ENCODE data around the gene SOST.
A peak's percentile ranks its signal among the peaks of the same experiment; 100 is the strongest.

Gene SOST

DNA sequence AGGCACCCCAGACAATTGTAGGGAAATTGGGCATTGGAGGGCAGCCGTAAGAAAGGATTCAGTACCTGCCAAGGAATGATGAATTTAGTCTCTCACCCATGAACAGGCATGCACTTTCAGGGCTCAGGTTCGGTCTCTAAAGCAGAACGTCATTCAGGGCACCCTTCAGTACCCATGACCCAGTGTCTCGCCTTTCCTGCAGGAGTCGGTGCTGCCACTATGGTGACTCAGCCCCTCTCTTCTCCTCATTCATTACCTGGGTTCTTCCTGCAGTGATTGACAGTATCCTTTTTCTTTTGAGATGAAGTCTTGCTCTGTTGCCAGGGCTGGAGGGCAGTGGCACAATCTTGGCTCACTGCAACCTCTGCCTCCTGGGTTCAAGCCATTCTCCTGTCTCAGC is 8.4 kb downstream of the SOST start:
- H3K9me3 Mint-ChIP-seq, result no peaks in the 10 kb centered on the region

DNA sequence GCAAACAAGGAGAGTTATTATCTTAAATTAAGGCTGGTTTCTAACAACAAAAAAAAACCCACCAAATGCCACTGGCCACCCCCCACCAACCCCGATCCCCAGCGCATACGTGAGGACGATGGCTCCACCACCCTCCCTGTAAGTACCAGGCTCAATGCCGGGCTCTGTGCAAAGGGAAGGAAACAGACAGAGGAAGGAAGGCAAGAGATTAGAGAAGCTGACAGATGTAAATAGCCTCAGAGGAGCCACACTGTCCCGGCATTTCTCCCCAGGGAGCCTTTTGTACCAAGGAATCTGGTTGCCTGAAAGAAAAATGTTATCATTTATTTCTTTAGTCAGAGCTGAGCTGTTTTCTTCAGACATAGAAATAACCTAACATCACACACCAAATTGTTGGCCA is 13.1 kb downstream of the SOST start:
- H3K4me1 Mint-ChIP-seq, result peaks cover 5% of the 10 kb centered on the region
- H3K27ac Mint-ChIP-seq, result peak overlapping the region in 1 of 3 experiments; percentile 36
- no peaks in the 10 kb centered on the region for H3K9me3 Mint-ChIP-seq
- no peak overlapping the region for H3K4me3 Mint-ChIP-seq
- peaks cover 53% of the 10 kb centered on the region for H3K27me3 Mint-ChIP-seq (ENCODE audit: low read depth)
- H3K36me3 Mint-ChIP-seq (ENCODE audit: low read depth), result no peaks in the 10 kb centered on the region
- TF ChIP-seq, protein P1, sequence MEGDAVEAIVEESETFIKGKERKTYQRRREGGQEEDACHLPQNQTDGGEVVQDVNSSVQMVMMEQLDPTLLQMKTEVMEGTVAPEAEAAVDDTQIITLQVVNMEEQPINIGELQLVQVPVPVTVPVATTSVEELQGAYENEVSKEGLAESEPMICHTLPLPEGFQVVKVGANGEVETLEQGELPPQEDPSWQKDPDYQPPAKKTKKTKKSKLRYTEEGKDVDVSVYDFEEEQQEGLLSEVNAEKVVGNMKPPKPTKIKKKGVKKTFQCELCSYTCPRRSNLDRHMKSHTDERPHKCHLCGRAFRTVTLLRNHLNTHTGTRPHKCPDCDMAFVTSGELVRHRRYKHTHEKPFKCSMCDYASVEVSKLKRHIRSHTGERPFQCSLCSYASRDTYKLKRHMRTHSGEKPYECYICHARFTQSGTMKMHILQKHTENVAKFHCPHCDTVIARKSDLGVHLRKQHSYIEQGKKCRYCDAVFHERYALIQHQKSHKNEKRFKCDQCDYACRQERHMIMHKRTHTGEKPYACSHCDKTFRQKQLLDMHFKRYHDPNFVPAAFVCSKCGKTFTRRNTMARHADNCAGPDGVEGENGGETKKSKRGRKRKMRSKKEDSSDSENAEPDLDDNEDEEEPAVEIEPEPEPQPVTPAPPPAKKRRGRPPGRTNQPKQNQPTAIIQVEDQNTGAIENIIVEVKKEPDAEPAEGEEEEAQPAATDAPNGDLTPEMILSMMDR (IDR thresholded peaks at IDR 0.05; ENCODE audit: unreplicated experiment in 3 of 3), result no peak

More for the DNA sequence above, 8.4 kb downstream of the SOST start:
- Mint-ChIP-seq H3K36me3 (ENCODE audit: low read depth) (peaks cover 3% of the 10 kb centered on the region), H3K27ac (no peak overlapping the region), H3K4me3 (no peak overlapping the region), H3K4me1 (peaks cover 11% of the 10 kb centered on the region), H3K27me3 (ENCODE audit: low read depth) (peaks cover 61% of the 10 kb centered on the region)
- TF ChIP-seq, protein P1 (IDR thresholded peaks at IDR 0.05; ENCODE audit: unreplicated experiment in 3 of 3), result no peak

DNA sequence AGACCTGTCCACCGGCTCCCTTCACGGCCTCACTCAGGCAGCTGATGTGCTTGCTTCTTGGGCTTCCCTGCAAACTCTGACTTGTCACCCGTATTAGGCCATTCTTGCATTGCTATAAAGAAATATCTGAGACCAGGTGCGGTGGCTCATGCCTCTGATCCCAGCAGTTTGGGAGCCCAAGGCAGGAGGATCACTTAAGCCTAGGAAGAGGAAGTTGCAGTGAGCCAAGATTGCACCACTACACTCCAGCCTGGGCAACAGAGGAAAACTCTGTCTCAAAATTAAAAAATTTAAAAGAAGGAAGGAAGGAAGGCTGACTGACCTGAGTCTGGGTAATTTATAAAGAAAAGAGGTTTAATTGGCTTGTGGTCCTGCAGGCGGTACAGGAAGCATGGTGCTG is 17.0 kb downstream of the SOST start:
- Mint-ChIP-seq H3K9me3 (no peaks in the 10 kb centered on the region), H3K4me1 (peaks cover 5% of the 10 kb centered on the region), H3K36me3 (ENCODE audit: low read depth) (no peaks in the 10 kb centered on the region), H3K27me3 (ENCODE audit: low read depth) (peaks cover 42% of the 10 kb centered on the region), H3K27ac (no peak overlapping the region), H3K4me3 (no peak overlapping the region)
- TF ChIP-seq, protein P1 (IDR thresholded peaks at IDR 0.05; ENCODE audit: unreplicated experiment in 3 of 3), result no peak

DNA sequence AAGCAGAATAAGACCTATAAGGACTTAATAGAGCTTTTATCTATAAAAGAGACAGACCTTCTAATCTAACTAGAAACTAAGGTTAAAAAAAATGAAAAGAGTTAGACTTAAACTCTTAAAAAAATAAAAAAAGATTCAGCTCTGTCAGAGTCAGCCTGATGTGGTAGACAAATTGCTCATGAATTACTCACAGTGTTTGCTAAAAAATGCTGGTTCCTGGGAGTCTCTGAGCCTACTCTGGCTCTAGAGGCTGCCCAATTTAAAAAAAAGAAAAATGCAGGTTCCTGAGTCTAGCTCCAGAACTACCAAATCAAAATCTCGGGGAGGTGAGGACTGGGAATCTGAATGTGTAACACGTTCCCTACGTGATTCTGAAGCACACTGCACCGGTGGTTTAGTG is 18.1 kb downstream of the SOST start:
- TF ChIP-seq, protein P1 (IDR thresholded peaks at IDR 0.05; ENCODE audit: unreplicated experiment in 3 of 3), result no peak
- peaks cover 5% of the 10 kb centered on the region for H3K4me1 Mint-ChIP-seq
- H3K4me3 Mint-ChIP-seq, result no peak overlapping the region
- H3K9me3 Mint-ChIP-seq, result no peaks in the 10 kb centered on the region
- no peaks in the 10 kb centered on the region for H3K36me3 Mint-ChIP-seq (ENCODE audit: low read depth)
- H3K27me3 Mint-ChIP-seq (ENCODE audit: low read depth), result peaks cover 31% of the 10 kb centered on the region
- no peak overlapping the region for H3K27ac Mint-ChIP-seq

DNA sequence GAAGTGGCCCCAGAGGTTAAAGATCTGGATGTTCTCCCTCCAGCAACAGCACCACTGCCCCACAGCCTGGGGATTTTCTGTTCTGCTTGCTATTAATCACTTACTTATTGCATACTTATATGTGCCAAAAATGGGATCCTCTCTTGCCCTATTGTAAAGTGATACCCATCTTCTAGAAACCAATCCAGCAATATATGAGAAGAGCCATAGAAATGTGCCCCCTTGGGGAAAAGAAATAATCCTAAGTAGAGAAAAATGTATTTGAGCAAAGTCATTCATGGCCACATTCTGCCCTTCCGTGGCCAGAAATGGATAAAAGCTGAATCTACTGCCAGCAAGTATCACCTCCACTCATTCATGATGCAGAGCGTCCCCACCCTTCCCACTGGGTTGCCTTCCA is 20.9 kb downstream of the SOST start:
- no peaks in the 10 kb centered on the region for H3K4me1 Mint-ChIP-seq
- no peaks in the 10 kb centered on the region for H3K9me3 Mint-ChIP-seq
- H3K4me3 Mint-ChIP-seq, result no peak overlapping the region
- peaks cover 12% of the 10 kb centered on the region for H3K27me3 Mint-ChIP-seq (ENCODE audit: low read depth)
- TF ChIP-seq, protein P1 (IDR thresholded peaks at IDR 0.05; ENCODE audit: unreplicated experiment in 3 of 3), result no peak
- H3K27ac Mint-ChIP-seq, result no peak overlapping the region
- no peaks in the 10 kb centered on the region for H3K36me3 Mint-ChIP-seq (ENCODE audit: low read depth)

DNA sequence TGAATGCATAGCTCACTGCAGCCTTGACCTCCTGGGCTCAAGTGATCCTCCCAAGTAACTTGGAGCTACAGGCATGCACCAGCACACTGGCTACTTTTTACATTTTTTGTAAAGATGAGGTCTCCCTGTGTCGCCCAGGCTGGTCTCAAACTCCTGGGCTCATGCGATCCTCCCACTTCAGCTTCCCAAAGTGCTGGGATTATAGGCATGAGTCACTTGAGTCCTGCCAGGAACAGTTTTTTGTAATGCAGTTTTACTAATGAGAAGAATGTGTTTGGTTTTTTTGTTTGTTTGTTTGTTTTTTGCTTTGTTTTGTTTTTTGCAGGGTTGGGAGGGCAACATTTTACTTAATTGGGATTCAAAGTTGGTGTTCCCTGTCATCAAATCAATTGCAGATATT is 22.2 kb downstream of the SOST start:
- no peaks in the 10 kb centered on the region for H3K36me3 Mint-ChIP-seq (ENCODE audit: low read depth)
- H3K27me3 Mint-ChIP-seq (ENCODE audit: low read depth), result peaks cover 6% of the 10 kb centered on the region
- TF ChIP-seq, protein P1 (IDR thresholded peaks at IDR 0.05; ENCODE audit: unreplicated experiment in 3 of 3), result no peak
- H3K27ac Mint-ChIP-seq, result no peak overlapping the region
- H3K4me3 Mint-ChIP-seq, result no peak overlapping the region
- no peaks in the 10 kb centered on the region for H3K9me3 Mint-ChIP-seq
- no peaks in the 10 kb centered on the region for H3K4me1 Mint-ChIP-seq

All from nephron (organoid).